A549 (cell line): Measurements from ENCODE around the gene FXYD2. TPM values are rescaled to one million over a fixed set of nuclear protein-coding genes. Genes with fewer than 3 reads are reported as not detected.

Experiments used
- ATAC-seq, 2 experiments: fragments of 200-7000 bp in 1 of 2; fragments of >200 bp in 1 of 2; cut with Nextera tagmentation in 1 of 2; cut with Tn5 transposase in 1 of 2; 3 replicates each; pipeline versions ENCODE4 v1.8.0 to v1.9.1; 2018 to 2020; ENCODE audit warnings: mild to moderate bottlenecking in 1 of 2, moderate library complexity in 1 of 2
- CTCF ChIA-PET: fragments of 300-600 bp; sonication (Branson Sonifier 250); formaldehyde crosslinking; extraction: SDS; loops from one replicate; lab custom pipeline; 2021; ENCODE audit warnings: antibody characterized with exemption, inconsistent platforms; lab: Yijun Ruan, JAX
- POLR2A ChIA-PET: fragments of 350-600 bp; formaldehyde crosslinking; extraction: SDS; loops from one replicate; lab custom pipeline; 2021; ENCODE audit warnings: antibody characterized with exemption, inconsistent platforms; lab: Yijun Ruan, JAX
- DNase-seq, 2 experiments: peaks; one replicate each; pipeline versions ENCODE4 v3.0.0 to v3.0.0-alpha.2; 2011 to 2016; ENCODE audit warnings: low read depth in 1 of 2, low spot score in 1 of 2
- FAIRE-seq: peaks from 2 replicates; lab custom pipeline; 2011; peaks lifted over from hg19 to GRCh38; lab: Jason Lieb, UNC
- H3K27ac ChIP-seq, 2 experiments: fragments of >200 bp; sonication (Bioruptor Twin); formaldehyde crosslinking; 3 replicates each; pipeline ENCODE4 v1.5.1; 2016 to 2017
- H3K4me1 ChIP-seq: fragments of >200 bp; sonication (Bioruptor Twin); formaldehyde crosslinking; 3 replicates; pipeline ENCODE4 v1.6.1; 2016
- H3K4me2 ChIP-seq: fragments of >200 bp; sonication (Bioruptor Twin); formaldehyde crosslinking; 3 replicates; pipeline ENCODE4 v1.6.1; 2016
- H3K4me3 ChIP-seq: fragments of >200 bp; sonication (Bioruptor Twin); formaldehyde crosslinking; 3 replicates; pipeline ENCODE4 v1.5.1; 2016
- H3K9me3 ChIP-seq: fragments of >200 bp; sonication (Bioruptor Twin); formaldehyde crosslinking; 3 replicates; pipeline ENCODE4 v1.6.1; 2016
- CBX8 ChIP-seq: fragments of 200-600 bp; sonication (generic); IDR thresholded peaks from 2 replicates; pipeline ENCODE4 v1.6.1; 2016
- CHD2 ChIP-seq: fragments of 150-350 bp; IDR thresholded peaks from 2 replicates; pipeline ENCODE4 v1.6.1; 2014; ENCODE audit warnings: low read length; ENCODE audit not compliant: partially characterized antibody
- CHD4 ChIP-seq: fragments of 200-600 bp; sonication (generic); IDR thresholded peaks from 2 replicates; pipeline ENCODE4 v1.6.1; 2016; ENCODE audit warnings: antibody characterized with exemption, mild to moderate bottlenecking, borderline replicate concordance
- EHF ChIP-seq: fragments of 250-450 bp; sonication (Bioruptor Pico); IDR thresholded peaks from 2 replicates; pipeline ENCODE4 v1.5.0; 2020; ENCODE audit warnings: mild to moderate bottlenecking
- EHMT2 ChIP-seq: fragments of 200-600 bp; sonication (generic); IDR thresholded peaks from 2 replicates; pipeline ENCODE4 v1.6.1; 2016; ENCODE audit warnings: antibody characterized with exemption, low read depth, mild to moderate bottlenecking, moderate library complexity
- EP300 ChIP-seq, 2 experiments: fragments of >200 bp; sonication (Bioruptor Twin); formaldehyde crosslinking; IDR thresholded peaks; 2 replicates in 1 of 2; 3 replicates in 1 of 2; pipeline ENCODE4 v1.6.1; 2016 to 2017
- GATA3 ChIP-seq: IDR thresholded peaks from 2 replicates; pipeline ENCODE4 v1.6.1; 2012; ENCODE audit warnings: borderline replicate concordance
- HDAC2 ChIP-seq: fragments of 200-600 bp; sonication (generic); IDR thresholded peaks from 2 replicates; pipeline ENCODE4 v1.6.1; 2016
- HOXB13 ChIP-seq: fragments of 250-450 bp; sonication (Bioruptor Pico); IDR thresholded peaks from 2 replicates; pipeline ENCODE4 v1.5.0; 2020; ENCODE audit warnings: low read depth, mild to moderate bottlenecking, moderate library complexity
- JUN ChIP-seq, 2 experiments: fragments of >200 bp; sonication (Bioruptor Twin); formaldehyde crosslinking; IDR thresholded peaks; 2 replicates in 1 of 2; 3 replicates in 1 of 2; pipeline ENCODE4 v1.6.1; 2016 to 2017
- KDM5A ChIP-seq: fragments of 200-600 bp; sonication (generic); IDR thresholded peaks from 2 replicates; pipeline ENCODE4 v1.6.1; 2016; ENCODE audit warnings: antibody characterized with exemption, mild to moderate bottlenecking
- MAFK ChIP-seq: fragments of 450-650 bp; IDR thresholded peaks from 2 replicates; pipeline ENCODE4 v1.6.1; 2014; ENCODE audit not compliant: partially characterized antibody
- MYC ChIP-seq: IDR thresholded peaks from 2 replicates; pipeline ENCODE4 v1.6.1; 2012; ENCODE audit warnings: mild to moderate bottlenecking, inconsistent platforms, low read length, improper control_type of control experiment, borderline replicate concordance
- NPAS2 ChIP-seq: fragments of 250-450 bp; sonication (Bioruptor Pico); IDR thresholded peaks from 2 replicates; pipeline ENCODE4 v1.8.0; 2022; ENCODE audit warnings: mild to moderate bottlenecking, moderate library complexity, borderline replicate concordance
- NR3C1 ChIP-seq: fragments of >200 bp; sonication (Bioruptor Twin); formaldehyde crosslinking; IDR thresholded peaks from 3 replicates; pipeline ENCODE4 v1.6.1; 2017
- PHF8 ChIP-seq: fragments of 200-600 bp; sonication (generic); IDR thresholded peaks from 2 replicates; pipeline ENCODE4 v1.6.1; 2016; ENCODE audit warnings: low read depth, mild to moderate bottlenecking, antibody characterized with exemption, moderate library complexity, borderline replicate concordance
- RNF2 ChIP-seq: fragments of 200-600 bp; sonication (generic); IDR thresholded peaks from 2 replicates; pipeline ENCODE4 v1.6.1; 2016; ENCODE audit warnings: low read depth, mild to moderate bottlenecking, antibody characterized with exemption, moderate library complexity, borderline replicate concordance
- SREBF2 ChIP-seq: fragments of 450-650 bp; IDR thresholded peaks from 2 replicates; pipeline ENCODE4 v1.6.1; 2014; ENCODE audit warnings: mild to moderate bottlenecking, moderate library complexity
- ZFP36 ChIP-seq: fragments of 450-650 bp; IDR thresholded peaks from 2 replicates; pipeline ENCODE4 v1.6.1; 2014; ENCODE audit warnings: borderline replicate concordance; ENCODE audit not compliant: partially characterized antibody
- WGBS: methylation state at CpG from one replicate; pipeline ENCODE4 v1.1.6; 2017; ENCODE audit errors: missing lambda C conversion rate; 5-methylcytosine and 5-hydroxymethylcytosine counted together
- polyA plus RNA-seq, 4 experiments: library from polyadenylated mRNA; depleted of rRNA in 3 of 4; stranded (reverse); fragments of >200 nt; fragmentation: RNase III in 1 of 4; extraction: RNeasy Plus Mini Kit Qiagen cat#74134 plus additional on column Dnase treatment in 1 of 4; gene quantifications; 2 replicates in 3 of 4; 3 replicates in 1 of 4; pipeline ENCODE4 v1.2.3, GENCODE V29; 2011 to 2017
- TF ChIP-seq, protein P1 (sequence below): fragments of 450-650 bp; IDR thresholded peaks from 2 replicates; pipeline ENCODE4 v1.6.1; 2014; ENCODE audit warnings: antibody characterized with exemption
- TF ChIP-seq, protein P2 (sequence below): IDR thresholded peaks from 2 replicates; pipeline ENCODE4 v1.6.1; 2012; ENCODE audit warnings: low read depth, borderline replicate concordance
- TF ChIP-seq, protein P3 (sequence below): fragments of 250-450 bp; sonication (Bioruptor Pico); IDR thresholded peaks from 2 replicates; pipeline ENCODE4 v1.5.0; 2021; ENCODE audit warnings: mild to moderate bottlenecking, moderate library complexity, borderline replicate concordance
- TF ChIP-seq, protein P4 (sequence below): fragments of 150-350 bp; IDR thresholded peaks from 2 replicates; pipeline ENCODE4 v1.6.1; 2014; ENCODE audit warnings: low read depth, mild to moderate bottlenecking, low read length
- TF ChIP-seq, protein P5 (sequence below): fragments of 200-600 bp; sonication (generic); IDR thresholded peaks from 2 replicates; pipeline ENCODE4 v1.6.1; 2016; ENCODE audit warnings: antibody characterized with exemption, mild to moderate bottlenecking, moderate library complexity
- TF ChIP-seq, protein P6 (sequence below): fragments of >200 bp; sonication (Bioruptor Twin); formaldehyde crosslinking; IDR thresholded peaks from 2 replicates; pipeline ENCODE4 v1.6.1; 2016

Gene FXYD2
- polyA plus RNA-seq, 2 of the 4 experiments (the other 2 are of a cell fraction) = 25.9 to 55.6 TPM

DNA sequence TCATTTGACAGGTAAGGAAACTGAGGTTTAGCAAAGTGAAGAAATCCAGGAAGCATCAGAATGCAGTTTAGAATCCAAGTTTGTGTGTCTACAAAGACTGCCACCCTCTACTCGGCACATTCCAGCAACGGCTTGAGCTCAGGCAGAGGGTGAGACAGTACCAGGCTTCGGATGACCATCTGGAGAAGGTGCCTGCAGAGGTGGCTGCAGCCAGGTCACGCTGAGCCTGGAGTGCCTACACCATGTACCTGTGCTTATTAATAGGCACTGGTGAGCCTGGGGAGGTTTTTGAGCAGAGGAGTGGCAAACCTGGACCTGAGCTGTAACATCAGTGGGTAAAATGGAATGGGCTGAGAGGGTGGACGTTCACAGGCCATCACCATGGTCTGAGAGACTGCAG is 47.2 kb upstream of the FXYD2 start:
- no peak for FAIRE-seq
- no peak overlapping the region for H3K27ac ChIP-seq
- 30% methylated on average over 4 of the region's 5 CpGs for WGBS
- H3K4me2 ChIP-seq = no peak overlapping the region
- ATAC-seq = no peak
- ChIA-PET CTCF (interaction anchor here (1.3 to 1.7 kb wide), 2 partner anchors 65 to 75 kb away, joined by 3 to 5 read pairs; no protein-coding TSS in a partner anchor), POLR2A (no interaction called here)
- no peaks in the 10 kb centered on the region for H3K9me3 ChIP-seq
- H3K4me3 ChIP-seq = no peak overlapping the region
- TF ChIP-seq EHMT2 = no peak
- no peak for TF ChIP-seq CHD2
- no peak for TF ChIP-seq MAFK
- TF ChIP-seq, protein P1, sequence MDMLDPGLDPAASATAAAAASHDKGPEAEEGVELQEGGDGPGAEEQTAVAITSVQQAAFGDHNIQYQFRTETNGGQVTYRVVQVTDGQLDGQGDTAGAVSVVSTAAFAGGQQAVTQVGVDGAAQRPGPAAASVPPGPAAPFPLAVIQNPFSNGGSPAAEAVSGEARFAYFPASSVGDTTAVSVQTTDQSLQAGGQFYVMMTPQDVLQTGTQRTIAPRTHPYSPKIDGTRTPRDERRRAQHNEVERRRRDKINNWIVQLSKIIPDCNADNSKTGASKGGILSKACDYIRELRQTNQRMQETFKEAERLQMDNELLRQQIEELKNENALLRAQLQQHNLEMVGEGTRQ = no peak
- no peak for TF ChIP-seq PHF8
- TF ChIP-seq GATA3 = no peak
- TF ChIP-seq EP300 (IDR thresholded peaks at IDR 0.05) = no peak
- no peak for TF ChIP-seq KDM5A
- DNase-seq = no peak
- H3K4me1 ChIP-seq = no peaks in the 10 kb centered on the region

DNA sequence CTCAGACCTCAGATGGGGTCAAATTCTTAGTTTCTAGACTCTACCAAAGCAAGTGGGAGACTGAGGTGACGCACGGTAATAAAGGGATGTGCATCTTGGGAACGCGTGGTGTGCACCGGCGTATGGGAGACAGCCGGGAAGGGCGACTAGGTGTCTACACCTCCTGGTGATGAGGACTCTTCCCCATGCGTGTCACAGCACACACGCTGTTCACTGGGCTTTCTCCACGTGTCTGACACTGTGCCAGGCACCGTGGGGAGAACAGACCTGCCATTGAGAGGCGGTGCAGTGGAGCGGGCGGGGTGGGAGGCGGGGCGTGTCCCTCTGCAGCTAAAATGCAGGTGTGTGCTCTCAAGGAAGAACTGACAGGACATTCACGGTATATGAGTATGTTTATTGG is 46.6 kb upstream of the FXYD2 start:
- 84% methylated on average over 11 of the region's 18 CpGs for WGBS
- no peak for DNase-seq
- CTCF ChIA-PET = interaction anchor here (1.7 kb wide), 1 partner anchor 75 kb away, joined by 5 read pairs; no protein-coding TSS in a partner anchor

DNA sequence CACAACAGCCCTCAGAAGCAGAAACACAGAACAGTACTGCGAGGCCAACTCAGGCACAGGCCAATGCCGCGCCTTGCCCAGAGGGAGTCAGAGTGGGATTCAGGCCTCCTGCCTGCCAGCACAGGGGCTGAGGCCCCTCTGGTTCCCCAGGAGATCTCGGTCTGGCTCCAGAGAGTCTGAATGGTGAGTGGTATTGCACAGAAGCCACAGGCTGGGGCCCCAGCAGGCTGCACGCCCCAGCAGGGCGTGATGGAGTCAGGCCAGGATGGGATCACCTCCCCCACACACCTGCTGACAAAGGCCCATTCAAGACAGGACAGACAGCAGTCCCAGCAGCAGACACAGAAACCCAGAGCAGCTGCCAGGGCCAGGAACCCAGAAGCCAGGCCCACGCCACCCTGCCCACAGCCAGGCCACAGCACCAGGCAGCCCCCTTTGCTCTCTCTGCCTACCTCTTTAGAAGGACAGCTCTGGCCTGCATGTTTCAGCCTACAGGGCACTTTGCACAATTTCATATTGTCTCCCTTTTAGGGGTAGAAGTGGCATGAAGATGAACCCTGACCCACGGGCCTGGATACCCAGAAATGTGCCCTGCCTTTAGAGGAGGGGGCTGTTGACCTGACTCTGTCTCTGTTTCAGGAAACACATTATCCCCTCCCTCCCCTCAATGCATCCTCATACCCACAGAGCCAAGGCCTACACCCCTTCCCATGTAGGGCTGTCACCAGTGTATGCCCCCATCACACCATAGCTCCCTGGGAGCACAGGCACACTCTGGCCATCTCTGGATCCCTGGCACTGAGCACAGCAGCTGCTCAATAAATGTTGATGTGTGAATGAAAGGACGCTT is 45.8 kb upstream of the FXYD2 start:
- Histone ChIP-seq H3K4me1 (no peaks in the 10 kb centered on the region), H3K4me2 (no peak overlapping the region), H3K27ac (no peak overlapping the region), H3K4me3 (no peak overlapping the region), H3K9me3 (no peaks in the 10 kb centered on the region)
- ChIA-PET POLR2A (no interaction called here), CTCF (interaction anchor here (1.7 kb wide), 1 partner anchor 76 kb away, joined by 5 read pairs; no protein-coding TSS in a partner anchor)
- 82% methylated on average over 7 of the region's 9 CpGs for WGBS
- DNase-seq (no peak), ATAC-seq (no peak), FAIRE-seq (no peak)
- TF ChIP-seq NR3C1 (no peak), MYC (no peak), EHF (CRISPR knock-in tag) (no peak), CHD4 (no peak), ZFP36 (no peak), NPAS2 (CRISPR knock-in tag) (no peak), SREBF2 (no peak), RNF2 (no peak)
- TF ChIP-seq, protein P2, sequence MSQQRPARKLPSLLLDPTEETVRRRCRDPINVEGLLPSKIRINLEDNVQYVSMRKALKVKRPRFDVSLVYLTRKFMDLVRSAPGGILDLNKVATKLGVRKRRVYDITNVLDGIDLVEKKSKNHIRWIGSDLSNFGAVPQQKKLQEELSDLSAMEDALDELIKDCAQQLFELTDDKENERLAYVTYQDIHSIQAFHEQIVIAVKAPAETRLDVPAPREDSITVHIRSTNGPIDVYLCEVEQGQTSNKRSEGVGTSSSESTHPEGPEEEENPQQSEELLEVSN = no peak
- TF ChIP-seq, protein P3, sequence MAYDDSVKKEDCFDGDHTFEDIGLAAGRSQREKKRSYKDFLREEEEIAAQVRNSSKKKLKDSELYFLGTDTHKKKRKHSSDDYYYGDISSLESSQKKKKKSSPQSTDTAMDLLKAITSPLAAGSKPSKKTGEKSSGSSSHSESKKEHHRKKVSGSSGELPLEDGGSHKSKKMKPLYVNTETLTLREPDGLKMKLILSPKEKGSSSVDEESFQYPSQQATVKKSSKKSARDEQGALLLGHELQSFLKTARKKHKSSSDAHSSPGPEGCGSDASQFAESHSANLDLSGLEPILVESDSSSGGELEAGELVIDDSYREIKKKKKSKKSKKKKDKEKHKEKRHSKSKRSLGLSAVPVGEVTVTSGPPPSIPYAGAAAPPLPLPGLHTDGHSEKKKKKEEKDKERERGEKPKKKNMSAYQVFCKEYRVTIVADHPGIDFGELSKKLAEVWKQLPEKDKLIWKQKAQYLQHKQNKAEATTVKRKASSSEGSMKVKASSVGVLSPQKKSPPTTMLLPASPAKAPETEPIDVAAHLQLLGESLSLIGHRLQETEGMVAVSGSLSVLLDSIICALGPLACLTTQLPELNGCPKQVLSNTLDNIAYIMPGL (CRISPR knock-in tag) = no peak
- TF ChIP-seq, protein P4, sequence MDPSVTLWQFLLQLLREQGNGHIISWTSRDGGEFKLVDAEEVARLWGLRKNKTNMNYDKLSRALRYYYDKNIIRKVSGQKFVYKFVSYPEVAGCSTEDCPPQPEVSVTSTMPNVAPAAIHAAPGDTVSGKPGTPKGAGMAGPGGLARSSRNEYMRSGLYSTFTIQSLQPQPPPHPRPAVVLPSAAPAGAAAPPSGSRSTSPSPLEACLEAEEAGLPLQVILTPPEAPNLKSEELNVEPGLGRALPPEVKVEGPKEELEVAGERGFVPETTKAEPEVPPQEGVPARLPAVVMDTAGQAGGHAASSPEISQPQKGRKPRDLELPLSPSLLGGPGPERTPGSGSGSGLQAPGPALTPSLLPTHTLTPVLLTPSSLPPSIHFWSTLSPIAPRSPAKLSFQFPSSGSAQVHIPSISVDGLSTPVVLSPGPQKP = no peak
- TF ChIP-seq, protein P5, sequence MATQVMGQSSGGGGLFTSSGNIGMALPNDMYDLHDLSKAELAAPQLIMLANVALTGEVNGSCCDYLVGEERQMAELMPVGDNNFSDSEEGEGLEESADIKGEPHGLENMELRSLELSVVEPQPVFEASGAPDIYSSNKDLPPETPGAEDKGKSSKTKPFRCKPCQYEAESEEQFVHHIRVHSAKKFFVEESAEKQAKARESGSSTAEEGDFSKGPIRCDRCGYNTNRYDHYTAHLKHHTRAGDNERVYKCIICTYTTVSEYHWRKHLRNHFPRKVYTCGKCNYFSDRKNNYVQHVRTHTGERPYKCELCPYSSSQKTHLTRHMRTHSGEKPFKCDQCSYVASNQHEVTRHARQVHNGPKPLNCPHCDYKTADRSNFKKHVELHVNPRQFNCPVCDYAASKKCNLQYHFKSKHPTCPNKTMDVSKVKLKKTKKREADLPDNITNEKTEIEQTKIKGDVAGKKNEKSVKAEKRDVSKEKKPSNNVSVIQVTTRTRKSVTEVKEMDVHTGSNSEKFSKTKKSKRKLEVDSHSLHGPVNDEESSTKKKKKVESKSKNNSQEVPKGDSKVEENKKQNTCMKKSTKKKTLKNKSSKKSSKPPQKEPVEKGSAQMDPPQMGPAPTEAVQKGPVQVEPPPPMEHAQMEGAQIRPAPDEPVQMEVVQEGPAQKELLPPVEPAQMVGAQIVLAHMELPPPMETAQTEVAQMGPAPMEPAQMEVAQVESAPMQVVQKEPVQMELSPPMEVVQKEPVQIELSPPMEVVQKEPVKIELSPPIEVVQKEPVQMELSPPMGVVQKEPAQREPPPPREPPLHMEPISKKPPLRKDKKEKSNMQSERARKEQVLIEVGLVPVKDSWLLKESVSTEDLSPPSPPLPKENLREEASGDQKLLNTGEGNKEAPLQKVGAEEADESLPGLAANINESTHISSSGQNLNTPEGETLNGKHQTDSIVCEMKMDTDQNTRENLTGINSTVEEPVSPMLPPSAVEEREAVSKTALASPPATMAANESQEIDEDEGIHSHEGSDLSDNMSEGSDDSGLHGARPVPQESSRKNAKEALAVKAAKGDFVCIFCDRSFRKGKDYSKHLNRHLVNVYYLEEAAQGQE = no peak
- TF ChIP-seq, protein P6, sequence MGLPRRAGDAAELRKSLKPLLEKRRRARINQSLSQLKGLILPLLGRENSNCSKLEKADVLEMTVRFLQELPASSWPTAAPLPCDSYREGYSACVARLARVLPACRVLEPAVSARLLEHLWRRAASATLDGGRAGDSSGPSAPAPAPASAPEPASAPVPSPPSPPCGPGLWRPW = no peak

More for the DNA sequence above, 46.6 kb upstream of the FXYD2 start:
- H3K27ac ChIP-seq = no peak overlapping the region
- POLR2A ChIA-PET = no interaction called here
- no peak for TF ChIP-seq JUN (IDR thresholded peaks at IDR 0.05)
- no peak for TF ChIP-seq SREBF2
- TF ChIP-seq CBX8 = no peak
- no peak for TF ChIP-seq HOXB13 (CRISPR knock-in tag)
- no peak for TF ChIP-seq HDAC2
- no peaks in the 10 kb centered on the region for H3K4me1 ChIP-seq
- H3K4me3 ChIP-seq = no peak overlapping the region
- H3K9me3 ChIP-seq = no peaks in the 10 kb centered on the region
- ATAC-seq (no peak), FAIRE-seq (no peak)
- no peak overlapping the region for H3K4me2 ChIP-seq
